ENCODE measurements around the gene SGPP1.
"Not testable (repeated sequence)": the region's sequence is repeated elsewhere in the genome, so short reads cannot be mapped to it uniquely, and the experiment has no call there.

The SGPP1 gene

GRCh38 chr14:63702530-63702929 is 25.3 kb downstream of the SGPP1 start:
- H3K9me3 ChIP-seq (ENCODE audit: control insufficient read depth, insufficient read depth, low read depth, low read length); CTCF ChIA-PET: not testable (repeated sequence)
- POLR2A ChIA-PET, result interaction anchor here (0.5 kb wide), 1 partner anchor 16 kb away, joined by 3 read pairs; no protein-coding TSS in a partner anchor

GRCh38 chr14:63701606-63702299 is 26.1 kb downstream of the SGPP1 start:
- Histone ChIP-seq H3K9me3 (ENCODE audit: control insufficient read depth, insufficient read depth, low read depth, low read length) (no peaks in the 10 kb centered on the region), H3K4me3 (ENCODE audit: low read depth, low read length) (no peak overlapping the region), H3K27ac (ENCODE audit: extremely low read depth, low read depth, low read length) (no peak overlapping the region), H3K36me3 (ENCODE audit: control insufficient read depth in 2 of 2, insufficient read depth in 1 of 2, low read length in 2 of 2) (no peaks in the 10 kb centered on the region; a peak in 1 of 3 replicates), H3K4me1 (ENCODE audit: control insufficient read depth, insufficient read depth, low read length) (peaks cover 4% of the 10 kb centered on the region; the same call in 1 of the 2 replicates)
- TF ChIP-seq ZNF692 (tag by site-specific recombination; IDR thresholded peaks at IDR 0.05), result no peak
- TF ChIP-seq ZNF529 (tag by site-specific recombination; IDR thresholded peaks at IDR 0.05; ENCODE audit: insufficient replicate concordance), result no peak
- TF ChIP-seq ZNF629 (tag by site-specific recombination; IDR thresholded peaks at IDR 0.05), result no peak
- no peak for TF ChIP-seq ZNF114 (tag by site-specific recombination; IDR thresholded peaks at IDR 0.05)
- TF ChIP-seq ZNF184 (tag by site-specific recombination; IDR thresholded peaks at IDR 0.05), result no peak
- TF ChIP-seq SCRT2 (tag by site-specific recombination; IDR thresholded peaks at IDR 0.05), result no peak
- TF ChIP-seq ZNF398 (tag by site-specific recombination; IDR thresholded peaks at IDR 0.05), result no peak
- TF ChIP-seq ZNF664 (tag by site-specific recombination; IDR thresholded peaks at IDR 0.05), result no peak
- no peak for TF ChIP-seq ZNF488 (tag by site-specific recombination; IDR thresholded peaks at IDR 0.05)
- TF ChIP-seq FEZF1 (tag by site-specific recombination; IDR thresholded peaks at IDR 0.05), result no peak
- TF ChIP-seq SP2 (tag by site-specific recombination; IDR thresholded peaks at IDR 0.05), result no peak
- no peak for TF ChIP-seq BCL6B (tag by site-specific recombination; IDR thresholded peaks at IDR 0.05)
- no peak for TF ChIP-seq SP3 (tag by site-specific recombination; IDR thresholded peaks at IDR 0.05)
- TF ChIP-seq ZNF239 (tag by site-specific recombination; IDR thresholded peaks at IDR 0.05), result no peak
- no peak for TF ChIP-seq GLIS1 (tag by site-specific recombination; IDR thresholded peaks at IDR 0.05)
- TF ChIP-seq GLI2 (tag by site-specific recombination; IDR thresholded peaks at IDR 0.05; ENCODE audit: borderline replicate concordance, low read depth), result no peak
- ChIA-PET CTCF (no interaction called here), POLR2A (interaction anchor here (0.5 kb wide), 1 partner anchor 17 kb away, joined by 3 read pairs; no protein-coding TSS in a partner anchor)

More at GRCh38 chr14:63702530-63702929, 25.3 kb downstream of the SGPP1 start:
- not testable (repeated sequence) for H3K4me1 ChIP-seq (ENCODE audit: control insufficient read depth, insufficient read depth, low read length); H3K27ac ChIP-seq (ENCODE audit: extremely low read depth, low read depth, low read length); H3K36me3 ChIP-seq (ENCODE audit: control insufficient read depth in 2 of 2, insufficient read depth in 1 of 2, low read length in 2 of 2); H3K4me3 ChIP-seq (ENCODE audit: low read depth, low read length)

Data from HEK293 (cell line).